Gastrocnemius medialis (tissue), 4 donors: Measurements from ENCODE around the gene GTF3C5. TPM values are rescaled to one million over a fixed set of nuclear protein-coding genes. Genes with fewer than 3 reads are reported as not detected.

Experiments
- ATAC-seq, 2 donors: fragments of 150-250 bp; one replicate each; pipeline ENCODE4 v1.9.1; 2016
- DNase-seq, 2 donors: peaks; one replicate each; pipeline ENCODE4 v3.0.0-alpha.2; 2019
- H3K27ac ChIP-seq, 4 donors: fragments of 200-600 bp; sonication (generic); 1 replicate in 1 of 4; 2 replicates in 3 of 4; pipeline ENCODE4 v1.5.1; 2016 to 2018; ENCODE audit warnings: mild to moderate bottlenecking in 2 of 4, moderate library complexity in 1 of 4
- H3K27me3 ChIP-seq, 3 donors: fragments of 200-600 bp; sonication (generic) in 2 of 3; 1 replicate in 1 of 3; 2 replicates in 2 of 3; pipeline versions ENCODE4 v1.5.1 to v1.6.0; 2016 to 2019; ENCODE audit warnings: mild to moderate bottlenecking in 1 of 3, moderate library complexity in 1 of 3
- H3K36me3 ChIP-seq, 2 donors: fragments of 200-600 bp; sonication (generic) in 1 of 2; one replicate each; pipeline ENCODE4 v1.5.1; 2017 to 2018
- H3K4me1 ChIP-seq, 2 donors: fragments of 200-600 bp; sonication (generic) in 1 of 2; one replicate each; pipeline ENCODE4 v1.5.1; 2016 to 2017; ENCODE audit warnings: mild to moderate bottlenecking in 2 of 2
- H3K4me3 ChIP-seq, 4 donors: fragments of 200-600 bp; sonication (generic) in 3 of 4; 1 replicate in 1 of 4; 2 replicates in 3 of 4; pipeline ENCODE4 v1.5.1; 2016 to 2019; ENCODE audit warnings: mild to moderate bottlenecking in 2 of 4
- H3K9me3 ChIP-seq, 3 donors: fragments of 200-600 bp; sonication (generic) in 2 of 3; 1 replicate in 1 of 3; 2 replicates in 2 of 3; pipeline ENCODE4 v1.5.1; 2016 to 2019
- POLR2A ChIP-seq, 2 donors: fragments of 450-650 bp; IDR thresholded peaks; one replicate each; pipeline ENCODE4 v1.6.1; 2017; ENCODE audit warnings: antibody characterized with exemption in 2 of 2, mild to moderate bottlenecking in 2 of 2, moderate library complexity in 2 of 2
- in situ Hi-C, 4 donors: fragments of 200-750 bp; cut with MboI; loops; one replicate each; pipeline versions ENCODE4 v1.15.0 to v1.8.0; 2017; ENCODE audit warnings: low sequenced_read_pairs in 4 of 4
- intact Hi-C: fragments of 100-400 bp; cut with DNase I; formaldehyde crosslinking; loops from one replicate; pipeline ENCODE4 v1.15.1; 2023; ENCODE audit warnings: low total_unique reads
- total RNA-seq, 4 donors: library from RNA; depleted of rRNA; stranded (reverse); fragments of >200 nt; gene quantifications; one replicate each; pipeline versions ENCODE4 v1.1.0 to v1.2.3, GENCODE V29; 2016
- TF ChIP-seq, protein P1 (sequence below), 5 experiments: fragments of 450-650 bp in 3 of 5; fragments of 200-600 bp in 2 of 5; sonication (generic) in 2 of 5; IDR thresholded peaks in 4 of 5; conservative IDR thresholded peaks in 1 of 5; 1 replicate in 4 of 5; 2 replicates in 1 of 5; pipeline ENCODE4 v1.5.1; 2016 to 2019; ENCODE audit warnings: antibody characterized with exemption in 5 of 5, mild to moderate bottlenecking in 3 of 5, moderate library complexity in 3 of 5

Gene GTF3C5
- total RNA-seq, 4 donors from 2014 or later: 48.1 to 55.3 (median 51.5) TPM

DNA sequence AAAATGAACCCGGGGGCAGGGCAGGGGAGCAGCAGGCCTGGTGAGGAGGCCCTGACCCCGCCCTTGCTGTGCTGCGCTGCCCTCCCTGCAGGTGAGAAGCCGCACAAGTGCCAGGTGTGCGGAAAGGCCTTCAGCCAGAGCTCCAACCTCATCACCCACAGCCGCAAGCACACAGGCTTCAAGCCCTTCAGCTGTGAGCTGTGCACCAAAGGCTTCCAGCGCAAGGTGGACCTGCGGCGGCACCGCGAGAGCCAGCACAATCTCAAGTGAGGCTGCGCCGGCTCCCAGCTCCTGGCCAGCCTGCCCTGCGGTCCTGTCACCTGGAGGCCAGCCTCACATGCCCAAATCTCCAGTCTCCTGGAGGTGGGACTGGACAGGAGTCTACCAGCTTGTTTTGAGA is 40.0 kb upstream of the GTF3C5 start:
- intact Hi-C loops (no loop called here), in situ Hi-C loops (no loop called here)
- TF ChIP-seq, protein P1, sequence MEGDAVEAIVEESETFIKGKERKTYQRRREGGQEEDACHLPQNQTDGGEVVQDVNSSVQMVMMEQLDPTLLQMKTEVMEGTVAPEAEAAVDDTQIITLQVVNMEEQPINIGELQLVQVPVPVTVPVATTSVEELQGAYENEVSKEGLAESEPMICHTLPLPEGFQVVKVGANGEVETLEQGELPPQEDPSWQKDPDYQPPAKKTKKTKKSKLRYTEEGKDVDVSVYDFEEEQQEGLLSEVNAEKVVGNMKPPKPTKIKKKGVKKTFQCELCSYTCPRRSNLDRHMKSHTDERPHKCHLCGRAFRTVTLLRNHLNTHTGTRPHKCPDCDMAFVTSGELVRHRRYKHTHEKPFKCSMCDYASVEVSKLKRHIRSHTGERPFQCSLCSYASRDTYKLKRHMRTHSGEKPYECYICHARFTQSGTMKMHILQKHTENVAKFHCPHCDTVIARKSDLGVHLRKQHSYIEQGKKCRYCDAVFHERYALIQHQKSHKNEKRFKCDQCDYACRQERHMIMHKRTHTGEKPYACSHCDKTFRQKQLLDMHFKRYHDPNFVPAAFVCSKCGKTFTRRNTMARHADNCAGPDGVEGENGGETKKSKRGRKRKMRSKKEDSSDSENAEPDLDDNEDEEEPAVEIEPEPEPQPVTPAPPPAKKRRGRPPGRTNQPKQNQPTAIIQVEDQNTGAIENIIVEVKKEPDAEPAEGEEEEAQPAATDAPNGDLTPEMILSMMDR (IDR thresholded peaks at IDR 0.05 in 4 of 5, conservative IDR thresholded peaks at IDR 0.05 in 1 of 5): no peak
- TF ChIP-seq POLR2A (IDR thresholded peaks at IDR 0.05): no peak
- peaks cover 16 to 41% (median 29%) of the 10 kb centered on the region in 3 donors for H3K27me3 ChIP-seq
- ATAC-seq (no peak), DNase-seq (no peak)
- H3K27ac ChIP-seq: no peak overlapping the region
- no peaks in the 10 kb centered on the region for H3K9me3 ChIP-seq
- H3K36me3 ChIP-seq: no peaks in the 10 kb centered on the region
- no peak overlapping the region for H3K4me3 ChIP-seq
- peaks cover 0 to 3% of the 10 kb centered on the region in 2 donors for H3K4me1 ChIP-seq

DNA sequence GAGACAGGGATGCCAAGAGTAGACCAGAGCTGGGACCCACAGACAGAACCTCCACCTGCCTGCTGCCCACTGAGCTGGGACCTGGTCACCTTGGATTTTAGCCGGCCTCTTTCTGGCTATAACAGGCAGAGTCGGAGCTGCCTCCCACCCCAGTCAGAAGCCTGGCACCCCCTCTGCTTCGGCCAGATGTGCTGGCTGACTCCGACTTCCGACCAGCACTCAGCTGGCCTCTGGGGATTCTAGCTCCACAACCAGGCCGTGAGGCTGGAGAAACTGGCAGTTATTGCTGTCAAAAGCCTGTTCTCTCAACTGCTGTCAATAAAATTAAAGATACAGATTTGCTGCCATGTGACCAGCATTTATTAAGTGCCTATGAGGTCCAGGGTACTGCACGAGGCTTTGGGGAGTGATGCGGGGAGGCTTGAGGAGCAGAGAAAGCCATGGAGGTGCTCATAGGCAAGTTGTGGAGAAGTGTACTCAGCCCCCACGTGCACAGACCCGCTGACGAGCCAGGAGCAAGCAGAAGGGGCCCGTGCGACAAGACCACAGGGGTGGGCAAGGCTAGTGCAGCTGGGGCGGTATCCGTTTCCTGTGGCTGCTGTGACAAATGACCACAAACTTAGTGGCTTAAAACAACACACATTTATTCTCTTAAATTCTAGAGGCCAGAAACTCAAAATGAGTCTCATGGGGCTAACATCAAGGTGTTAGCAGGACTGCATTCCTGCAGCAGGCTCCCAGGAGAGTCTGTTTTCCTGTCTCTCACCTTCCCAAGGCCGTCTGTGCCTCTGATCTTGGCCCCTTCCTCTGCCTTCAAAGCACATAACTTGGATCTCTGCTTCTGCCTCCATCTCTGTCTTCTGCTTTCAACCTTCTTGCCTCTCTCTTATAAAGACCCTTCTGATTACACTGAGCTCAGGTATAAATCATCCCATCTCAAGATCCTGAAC is 39.2 kb upstream of the GTF3C5 start:
- DNase-seq (no peak), ATAC-seq (no peak)
- Histone ChIP-seq H3K27me3 (peaks cover 16 to 46% (median 32%) of the 10 kb centered on the region in 3 donors), H3K9me3 (no peaks in the 10 kb centered on the region), H3K4me3 (no peak overlapping the region), H3K36me3 (no peaks in the 10 kb centered on the region), H3K4me1 (no peaks in the 10 kb centered on the region), H3K27ac (no peak overlapping the region)
- in situ Hi-C loops: no loop called here
- intact Hi-C loops: no loop called here
- no peak for TF ChIP-seq POLR2A (IDR thresholded peaks at IDR 0.05)
- TF ChIP-seq, protein P1 (IDR thresholded peaks at IDR 0.05 in 4 of 5, conservative IDR thresholded peaks at IDR 0.05 in 1 of 5): no peak

DNA sequence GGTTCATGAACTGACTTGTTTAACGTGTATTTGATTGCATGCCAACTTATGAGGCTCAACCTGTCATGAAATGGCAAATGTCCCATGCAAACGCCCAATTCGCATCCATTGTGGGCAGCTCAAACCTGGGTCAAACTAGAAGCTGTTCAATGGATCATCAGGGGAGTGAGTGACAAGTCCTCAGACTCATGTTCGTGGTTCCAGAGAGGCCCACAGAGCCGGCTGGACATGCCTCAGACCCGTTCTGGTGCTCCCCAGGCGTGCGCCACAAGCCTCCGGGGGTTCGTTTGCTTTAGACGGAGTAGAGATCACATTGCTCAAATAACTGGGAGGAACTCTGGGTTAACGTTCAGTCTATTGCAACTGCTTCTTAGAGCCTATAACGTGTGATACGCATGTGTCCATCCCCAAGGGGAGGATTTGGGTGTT is 37.3 kb upstream of the GTF3C5 start:
- Histone ChIP-seq H3K4me1 (no peaks in the 10 kb centered on the region), H3K27me3 (peaks cover 16 to 46% (median 32%) of the 10 kb centered on the region in 3 donors), H3K36me3 (no peaks in the 10 kb centered on the region), H3K27ac (no peak overlapping the region), H3K4me3 (no peak overlapping the region), H3K9me3 (no peaks in the 10 kb centered on the region)
- in situ Hi-C loops: no loop called here
- intact Hi-C loops: no loop called here
- ATAC-seq (no peak), DNase-seq (no peak)
- TF ChIP-seq, protein P1 (IDR thresholded peaks at IDR 0.05 in 4 of 5, conservative IDR thresholded peaks at IDR 0.05 in 1 of 5): no peak

DNA sequence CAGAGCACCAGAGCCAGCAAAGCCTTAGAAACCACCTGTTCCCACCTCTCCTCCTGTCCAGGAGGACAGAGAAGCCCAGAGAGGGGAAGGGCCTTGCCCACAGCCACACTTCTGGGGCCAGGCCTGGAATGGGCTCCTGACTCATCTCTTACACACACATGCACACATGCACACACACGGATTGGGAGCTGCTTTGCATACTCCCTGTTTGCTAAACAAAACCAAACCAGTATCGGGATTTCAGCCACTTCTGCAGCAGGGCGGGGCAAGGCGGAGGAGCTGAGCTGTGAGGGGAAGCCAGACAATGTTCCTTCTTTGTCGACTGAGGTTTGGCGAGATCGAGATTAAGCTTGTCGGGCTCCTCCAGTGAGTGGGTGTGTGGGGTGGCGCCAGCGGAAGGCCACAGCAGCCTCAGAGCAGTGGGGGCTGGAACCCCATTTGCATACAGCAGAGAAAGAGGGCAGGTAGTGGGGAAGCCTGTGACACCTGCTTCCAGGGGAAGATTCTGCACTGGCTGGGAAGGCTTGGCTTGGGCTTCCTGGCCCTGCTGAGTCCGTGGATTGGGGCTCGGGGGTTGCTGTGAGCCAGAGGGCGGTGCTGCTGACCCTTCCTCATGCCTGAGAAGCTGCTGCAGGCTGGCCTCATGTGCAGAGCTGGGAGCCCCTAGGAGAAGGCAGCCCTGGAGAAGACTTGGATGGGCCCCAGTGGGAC is 36.2 kb upstream of the GTF3C5 start:
- H3K4me3 ChIP-seq: no peak overlapping the region
- H3K36me3 ChIP-seq: no peaks in the 10 kb centered on the region
- no peak for DNase-seq
- TF ChIP-seq, protein P1 (IDR thresholded peaks at IDR 0.05 in 4 of 5, conservative IDR thresholded peaks at IDR 0.05 in 1 of 5): no peak
- TF ChIP-seq POLR2A (IDR thresholded peaks at IDR 0.05): no peak
- in situ Hi-C loops (no loop called here), intact Hi-C loops (no loop called here)
- H3K27ac ChIP-seq: no peak overlapping the region
- no peaks in the 10 kb centered on the region for H3K9me3 ChIP-seq
- H3K4me1 ChIP-seq: no peaks in the 10 kb centered on the region
- peaks cover 16 to 46% (median 32%) of the 10 kb centered on the region in 3 donors for H3K27me3 ChIP-seq
- ATAC-seq: no peak
